Smooth muscle cell (in vitro differentiated cells): ENCODE data around the gene CRHR1. TPM values are rescaled to one million over a fixed set of nuclear protein-coding genes. Genes with fewer than 3 reads are reported as not detected.

Source experiments
- DNase-seq: peaks from one replicate; lab custom pipeline; 2025; ENCODE audit not compliant: unreplicated experiment; lab: John Stamatoyannopoulos, UW
- H2AFZ ChIP-seq: fragments of 200-600 bp; sonication (generic); 2 replicates; pipeline ENCODE4 v1.6.0; 2016; ENCODE audit warnings: antibody characterized with exemption, low read depth, mild to moderate bottlenecking
- H3F3A ChIP-seq: fragments of 200-600 bp; sonication (generic); 2 replicates; pipeline ENCODE4 v1.6.0; 2017; ENCODE audit warnings: antibody characterized with exemption, low read depth
- H3K27ac ChIP-seq: fragments of 200-600 bp; sonication (generic); 2 replicates; pipeline ENCODE4 v1.5.1; 2016; ENCODE audit warnings: low read depth, mild to moderate bottlenecking
- H3K27me3 ChIP-seq: fragments of 200-600 bp; sonication (generic); 2 replicates; pipeline ENCODE4 v1.6.1; 2016; ENCODE audit warnings: low read depth, mild to moderate bottlenecking
- H3K36me3 ChIP-seq: fragments of 200-600 bp; sonication (generic); 2 replicates; pipeline ENCODE4 v1.5.1; 2016; ENCODE audit warnings: low read depth
- H3K4me1 ChIP-seq: fragments of 200-600 bp; sonication (generic); 2 replicates; pipeline ENCODE4 v1.5.1; 2016; ENCODE audit warnings: low read depth
- H3K4me2 ChIP-seq: fragments of 200-600 bp; sonication (generic); 2 replicates; pipeline ENCODE4 v1.6.0; 2016; ENCODE audit warnings: mild to moderate bottlenecking
- H3K4me3 ChIP-seq: fragments of 200-600 bp; sonication (generic); 2 replicates; pipeline ENCODE4 v1.5.1; 2016; ENCODE audit warnings: mild to moderate bottlenecking
- H3K79me2 ChIP-seq: fragments of 200-600 bp; sonication (generic); 2 replicates; pipeline ENCODE4 v1.6.0; 2016; ENCODE audit warnings: low read depth, mild to moderate bottlenecking
- H3K9ac ChIP-seq: fragments of 200-600 bp; sonication (generic); 2 replicates; pipeline ENCODE4 v1.6.0; 2016; ENCODE audit warnings: low read depth
- H3K9me3 ChIP-seq: fragments of 200-600 bp; sonication (generic); replicated peaks from 2 replicates; pipeline ENCODE4 v1.5.1; 2016; ENCODE audit warnings: low read depth
- H4K20me1 ChIP-seq: fragments of 200-600 bp; sonication (generic); 2 replicates; pipeline ENCODE4 v1.6.0; 2016; ENCODE audit warnings: low read depth
- CTCF ChIP-seq: fragments of 200-600 bp; sonication (generic); IDR thresholded peaks from 2 replicates; pipeline ENCODE4 v1.5.1; 2017; ENCODE audit warnings: borderline replicate concordance, mild to moderate bottlenecking, antibody characterized with exemption; ENCODE audit not compliant: insufficient read depth, poor library complexity, severe bottlenecking
- WGBS: methylation state at CpG from one replicate; pipeline ENCODE4 v1.1.7; 2016; ENCODE audit warnings: low lambda C conversion rate; 5-methylcytosine and 5-hydroxymethylcytosine counted together
- polyA plus RNA-seq: library from polyadenylated mRNA; unstranded; fragments of >200 nt; fragmentation: Nextera tagmentation; extraction: Ambion mirVana; gene quantifications from 2 replicates; pipeline ENCODE4 v1.2.1, GENCODE V29; 2016
- total RNA-seq: library from RNA; depleted of rRNA; stranded (reverse); fragments of >200 nt; gene quantifications from 2 replicates; pipeline ENCODE4 v1.2.3, GENCODE V29; 2014

Gene CRHR1
- total and polyA plus RNA-seq, 2 experiments from 2014 or later, result 0.09 TPM; not detected in 1

GRCh38 chr17:45788057-45788456, 3.9 kb downstream of the CRHR1 start:
- H3K79me2 ChIP-seq, result no peaks in the 10 kb centered on the region
- no peak overlapping the region for H3K27ac ChIP-seq
- no peak overlapping the region for H3K9ac ChIP-seq
- WGBS, result 95% methylated on average over 3 of the region's 3 CpGs
- no peak overlapping the region for H3K4me3 ChIP-seq
- no peak overlapping the region for H2AFZ ChIP-seq
- no peak for TF ChIP-seq CTCF
- no peak overlapping the region for H3K4me2 ChIP-seq
- H4K20me1 ChIP-seq, result no peaks in the 10 kb centered on the region
- H3K4me1 ChIP-seq, result peaks cover 12% of the 10 kb centered on the region
- H3F3A ChIP-seq, result peaks cover 7% of the 10 kb centered on the region
- H3K9me3 ChIP-seq, result no peaks in the 10 kb centered on the region
- no peak for DNase-seq
- peaks cover 95% of the 10 kb centered on the region for H3K27me3 ChIP-seq
- H3K36me3 ChIP-seq, result no peaks in the 10 kb centered on the region

- H3K9me3 ChIP-seq, result no peaks in the 10 kb centered on the region
- peaks cover 77% of the 10 kb centered on the region for H3K27me3 ChIP-seq
- H3K36me3 ChIP-seq, result no peaks in the 10 kb centered on the region
- H3K4me2 ChIP-seq, result no peak overlapping the region
- TF ChIP-seq CTCF, result no peak
- no peaks in the 10 kb centered on the region for H3K79me2 ChIP-seq
- WGBS, result 79% methylated on average over 3 of the region's 3 CpGs
- DNase-seq, result no peak
- no peaks in the 10 kb centered on the region for H4K20me1 ChIP-seq
- peaks cover under 1% of the 10 kb centered on the region for H3K4me1 ChIP-seq
- H3K9ac ChIP-seq, result no peak overlapping the region
- no peak overlapping the region for H3K4me3 ChIP-seq
- H2AFZ ChIP-seq, result no peak overlapping the region
- H3K27ac ChIP-seq, result no peak overlapping the region
- H3F3A ChIP-seq, result peaks cover 7% of the 10 kb centered on the region
These were observed 5.8 kb downstream of the CRHR1 start for GRCh38 chr17:45789874-45790273.

GRCh38 chr17:45790296-45790922, 6.3 kb downstream of the CRHR1 start:
- Histone ChIP-seq H4K20me1 (no peaks in the 10 kb centered on the region), H3K27me3 (peaks cover 71% of the 10 kb centered on the region), H2AFZ (no peak overlapping the region), H3K9me3 (no peaks in the 10 kb centered on the region), H3F3A (peaks cover 7% of the 10 kb centered on the region), H3K36me3 (no peaks in the 10 kb centered on the region), H3K4me3 (no peak overlapping the region), H3K4me1 (no peaks in the 10 kb centered on the region), H3K4me2 (no peak overlapping the region), H3K79me2 (no peaks in the 10 kb centered on the region), H3K9ac (no peak overlapping the region), H3K27ac (no peak overlapping the region)
- 79% methylated on average over 11 of the region's 11 CpGs for WGBS
- DNase-seq, result no peak
- TF ChIP-seq CTCF, result no peak

- no peak overlapping the region for H3K4me2 ChIP-seq
- H3K79me2 ChIP-seq, result no peaks in the 10 kb centered on the region
- H4K20me1 ChIP-seq, result no peaks in the 10 kb centered on the region
- H3K9me3 ChIP-seq, result no peaks in the 10 kb centered on the region
- 62% methylated on average over 8 of the region's 8 CpGs for WGBS
- H3K27me3 ChIP-seq, result peaks cover 68% of the 10 kb centered on the region
- no peak overlapping the region for H3K27ac ChIP-seq
- TF ChIP-seq CTCF, result no peak
- peaks cover 7% of the 10 kb centered on the region for H3F3A ChIP-seq
- DNase-seq, result no peak
- no peak overlapping the region for H2AFZ ChIP-seq
- no peaks in the 10 kb centered on the region for H3K36me3 ChIP-seq
- no peak overlapping the region for H3K9ac ChIP-seq
- H3K4me1 ChIP-seq, result no peaks in the 10 kb centered on the region
- no peak overlapping the region for H3K4me3 ChIP-seq
These were observed 7.0 kb downstream of the CRHR1 start for GRCh38 chr17:45791041-45791582.
